KMS-11 (cell line): ENCODE measurements around the gene GRAMD1A.

Source experiments
- H2AFZ ChIP-seq: fragments of 200-600 bp; sonication (generic); 2 replicates; pipeline ENCODE4 v1.6.1; 2016; ENCODE audit warnings: antibody characterized with exemption, mixed run types, low read depth
- H3K27ac ChIP-seq: fragments of 200-600 bp; sonication (generic); 2 replicates; pipeline ENCODE4 v1.6.1; 2016; ENCODE audit warnings: mild to moderate bottlenecking, mixed run types
- H3K27me3 ChIP-seq: fragments of 200-600 bp; sonication (generic); 2 replicates; pipeline ENCODE4 v1.6.1; 2017; ENCODE audit warnings: mild to moderate bottlenecking, low read depth, mixed run types, moderate library complexity; ENCODE audit not compliant: insufficient read depth
- H3K36me3 ChIP-seq: fragments of 200-600 bp; sonication (generic); 2 replicates; pipeline ENCODE4 v1.6.1; 2017; ENCODE audit warnings: mild to moderate bottlenecking, mixed run types; ENCODE audit not compliant: insufficient read depth
- H3K4me1 ChIP-seq: fragments of 200-600 bp; sonication (generic); 2 replicates; pipeline ENCODE4 v1.6.1; 2016; ENCODE audit warnings: mild to moderate bottlenecking, low read depth, mixed run types; ENCODE audit not compliant: poor library complexity, severe bottlenecking
- H3K4me2 ChIP-seq: fragments of 200-600 bp; sonication (generic); 2 replicates; pipeline ENCODE4 v1.7.0; 2016; ENCODE audit warnings: mild to moderate bottlenecking, mixed run types
- H3K4me3 ChIP-seq: fragments of 200-600 bp; sonication (generic); IDR thresholded peaks from 2 replicates; pipeline ENCODE4 v1.6.1; 2017; ENCODE audit warnings: low read depth, low read length, mixed read lengths; ENCODE audit not compliant: insufficient read depth
- H3K79me2 ChIP-seq: fragments of 200-600 bp; sonication (generic); 2 replicates; pipeline ENCODE4 v1.6.1; 2016; ENCODE audit warnings: low read depth, mixed run types; ENCODE audit not compliant: insufficient read depth
- H3K9ac ChIP-seq: fragments of 200-600 bp; sonication (generic); 2 replicates; pipeline ENCODE4 v1.6.1; 2016; ENCODE audit warnings: mild to moderate bottlenecking, mixed run types
- H4K20me1 ChIP-seq: fragments of 200-600 bp; sonication (generic); 2 replicates; pipeline ENCODE4 v1.6.1; 2016; ENCODE audit warnings: mild to moderate bottlenecking, mixed run types; ENCODE audit not compliant: insufficient read depth
- TF ChIP-seq, protein P1 (sequence below): fragments of 200-600 bp; sonication (generic); conservative IDR thresholded peaks from 2 replicates; pipeline ENCODE4 v1.6.1; 2017; ENCODE audit warnings: low read depth, mild to moderate bottlenecking, antibody characterized with exemption, low read length, moderate library complexity, mixed read lengths

GRAMD1A gene

DNA sequence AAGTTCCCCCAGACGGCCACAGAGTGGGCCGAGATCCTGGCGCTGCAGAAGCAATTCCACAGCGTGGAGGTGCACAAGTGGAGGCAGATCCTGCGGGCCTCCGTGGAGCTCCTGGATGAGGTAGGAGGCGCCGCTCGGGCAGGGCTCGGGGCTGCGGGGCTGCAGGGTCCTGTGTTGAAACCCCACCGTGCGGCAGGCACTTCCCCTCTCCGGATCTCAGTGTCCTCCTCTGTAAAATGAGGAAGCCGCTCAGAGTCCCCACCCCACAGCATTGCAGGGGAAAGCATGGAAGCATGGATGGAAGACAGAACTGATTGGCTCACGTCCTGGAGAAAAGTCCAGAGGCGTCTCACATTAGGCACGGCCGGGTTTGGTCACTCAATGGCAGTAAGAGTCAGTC is 23.3 kb downstream of the GRAMD1A start:
- Histone ChIP-seq H3K27me3 (no peaks in the 10 kb centered on the region), H3K9ac (no peak overlapping the region), H3K4me3 (no peak overlapping the region), H2AFZ (no peak overlapping the region), H3K4me2 (no peak overlapping the region), H3K79me2 (no peaks in the 10 kb centered on the region), H3K36me3 (no peaks in the 10 kb centered on the region), H4K20me1 (no peaks in the 10 kb centered on the region), H3K4me1 (no peaks in the 10 kb centered on the region), H3K27ac (no peak overlapping the region)
- TF ChIP-seq, protein P1, sequence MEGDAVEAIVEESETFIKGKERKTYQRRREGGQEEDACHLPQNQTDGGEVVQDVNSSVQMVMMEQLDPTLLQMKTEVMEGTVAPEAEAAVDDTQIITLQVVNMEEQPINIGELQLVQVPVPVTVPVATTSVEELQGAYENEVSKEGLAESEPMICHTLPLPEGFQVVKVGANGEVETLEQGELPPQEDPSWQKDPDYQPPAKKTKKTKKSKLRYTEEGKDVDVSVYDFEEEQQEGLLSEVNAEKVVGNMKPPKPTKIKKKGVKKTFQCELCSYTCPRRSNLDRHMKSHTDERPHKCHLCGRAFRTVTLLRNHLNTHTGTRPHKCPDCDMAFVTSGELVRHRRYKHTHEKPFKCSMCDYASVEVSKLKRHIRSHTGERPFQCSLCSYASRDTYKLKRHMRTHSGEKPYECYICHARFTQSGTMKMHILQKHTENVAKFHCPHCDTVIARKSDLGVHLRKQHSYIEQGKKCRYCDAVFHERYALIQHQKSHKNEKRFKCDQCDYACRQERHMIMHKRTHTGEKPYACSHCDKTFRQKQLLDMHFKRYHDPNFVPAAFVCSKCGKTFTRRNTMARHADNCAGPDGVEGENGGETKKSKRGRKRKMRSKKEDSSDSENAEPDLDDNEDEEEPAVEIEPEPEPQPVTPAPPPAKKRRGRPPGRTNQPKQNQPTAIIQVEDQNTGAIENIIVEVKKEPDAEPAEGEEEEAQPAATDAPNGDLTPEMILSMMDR, result no peak

DNA sequence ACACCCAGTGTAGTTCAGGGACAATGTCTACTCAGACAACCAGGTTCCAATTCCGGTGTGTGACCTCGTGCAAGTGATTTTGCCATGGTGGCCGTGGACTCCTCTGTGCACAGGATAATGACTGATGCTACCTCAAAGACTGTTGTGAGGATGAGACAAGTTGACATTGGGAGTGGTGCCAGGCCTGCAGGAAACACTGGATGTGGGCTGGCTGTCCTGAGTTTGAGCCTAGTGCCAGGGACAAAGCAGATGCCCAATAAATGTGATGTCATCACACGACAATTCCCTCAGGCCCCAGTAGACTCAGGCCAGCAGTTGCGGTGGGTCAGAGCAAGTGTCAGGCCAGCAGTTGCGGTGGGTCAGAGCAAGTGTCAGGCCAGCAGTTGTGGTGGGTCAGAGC is 24.0 kb downstream of the GRAMD1A start:
- Histone ChIP-seq H3K4me3 (no peak overlapping the region), H3K4me2 (no peak overlapping the region), H3K27me3 (no peaks in the 10 kb centered on the region), H3K4me1 (no peaks in the 10 kb centered on the region), H4K20me1 (no peaks in the 10 kb centered on the region), H3K36me3 (no peaks in the 10 kb centered on the region), H3K9ac (no peak overlapping the region), H3K27ac (no peak overlapping the region), H3K79me2 (no peaks in the 10 kb centered on the region), H2AFZ (no peak overlapping the region)
- TF ChIP-seq, protein P1, result no peak

DNA sequence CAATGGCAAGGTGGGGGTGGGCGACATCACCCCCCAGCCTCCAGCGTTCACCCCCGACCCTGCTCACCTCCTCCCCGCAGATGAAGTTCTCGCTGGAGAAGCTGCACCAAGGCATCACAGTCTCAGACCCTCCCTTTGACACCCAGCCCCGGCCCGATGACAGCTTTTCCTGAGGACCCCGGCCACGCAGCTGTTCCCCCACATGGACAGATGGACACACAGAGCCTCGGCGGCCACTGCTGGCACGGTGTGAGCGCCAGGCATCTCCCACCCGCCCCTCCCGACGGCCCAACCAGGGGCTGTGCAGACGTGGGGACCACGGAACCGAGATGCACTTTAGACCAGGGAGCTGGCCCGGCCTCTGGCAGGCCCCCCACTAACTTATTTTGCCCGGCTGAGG is 25.8 kb downstream of the GRAMD1A start:
- H3K27me3 ChIP-seq, result no peaks in the 10 kb centered on the region; the same call in 1 of the 2 replicates
- no peak overlapping the region for H3K4me3 ChIP-seq
- H3K4me2 ChIP-seq, result no peak overlapping the region
- no peaks in the 10 kb centered on the region for H3K4me1 ChIP-seq
- H3K79me2 ChIP-seq, result no peaks in the 10 kb centered on the region
- no peaks in the 10 kb centered on the region for H4K20me1 ChIP-seq
- no peak overlapping the region for H2AFZ ChIP-seq
- no peak overlapping the region for H3K27ac ChIP-seq
- no peaks in the 10 kb centered on the region for H3K36me3 ChIP-seq
- no peak overlapping the region for H3K9ac ChIP-seq
- TF ChIP-seq, protein P1, result no peak

DNA sequence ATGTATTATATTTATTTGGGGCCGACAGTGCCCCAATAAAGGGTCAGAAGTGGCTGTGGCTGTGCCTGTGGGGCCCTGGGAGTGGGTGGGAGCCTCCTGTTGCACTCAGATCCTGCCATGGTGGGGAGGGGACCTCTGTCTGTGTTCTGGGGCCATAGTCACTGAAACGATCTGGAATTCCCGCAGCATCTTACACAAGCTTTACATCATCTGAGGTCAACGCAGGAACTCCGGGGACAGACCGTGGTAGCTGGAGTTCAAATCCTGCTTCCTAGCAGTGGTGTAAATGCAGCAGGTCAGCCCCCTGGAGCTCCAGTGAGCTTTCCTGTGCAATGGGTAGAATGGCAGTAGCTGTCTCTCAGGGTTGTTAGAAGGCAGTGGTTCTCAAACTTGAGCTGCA is 26.3 kb downstream of the GRAMD1A start:
- Histone ChIP-seq H3K36me3 (no peaks in the 10 kb centered on the region), H3K79me2 (no peaks in the 10 kb centered on the region)
- TF ChIP-seq, protein P1, result no peak

More for the DNA sequence above, 26.3 kb downstream of the GRAMD1A start:
- Histone ChIP-seq H3K4me3 (no peak overlapping the region), H4K20me1 (no peaks in the 10 kb centered on the region), H3K9ac (no peak overlapping the region), H3K4me1 (no peaks in the 10 kb centered on the region), H2AFZ (no peak overlapping the region), H3K27me3 (peaks cover 1% of the 10 kb centered on the region; the same call in 1 of the 2 replicates), H3K4me2 (no peak overlapping the region), H3K27ac (no peak overlapping the region)
